ENCODE data around the gene FOSL2. TPM values are rescaled to one million over a fixed set of nuclear protein-coding genes. Genes with fewer than 3 reads are reported as not detected.

The FOSL2 gene
- total and polyA plus RNA-seq, 8 donors, result 10.0 to 39.1 (median 21.1) TPM

GRCh38 chr2:28405537-28405936 lies 12.9 kb downstream of the FOSL2 start:
- peaks cover 20 to 68% (median 22%) of the 10 kb centered on the region in 3 donors for H3K36me3 ChIP-seq
- TF ChIP-seq, protein P1, sequence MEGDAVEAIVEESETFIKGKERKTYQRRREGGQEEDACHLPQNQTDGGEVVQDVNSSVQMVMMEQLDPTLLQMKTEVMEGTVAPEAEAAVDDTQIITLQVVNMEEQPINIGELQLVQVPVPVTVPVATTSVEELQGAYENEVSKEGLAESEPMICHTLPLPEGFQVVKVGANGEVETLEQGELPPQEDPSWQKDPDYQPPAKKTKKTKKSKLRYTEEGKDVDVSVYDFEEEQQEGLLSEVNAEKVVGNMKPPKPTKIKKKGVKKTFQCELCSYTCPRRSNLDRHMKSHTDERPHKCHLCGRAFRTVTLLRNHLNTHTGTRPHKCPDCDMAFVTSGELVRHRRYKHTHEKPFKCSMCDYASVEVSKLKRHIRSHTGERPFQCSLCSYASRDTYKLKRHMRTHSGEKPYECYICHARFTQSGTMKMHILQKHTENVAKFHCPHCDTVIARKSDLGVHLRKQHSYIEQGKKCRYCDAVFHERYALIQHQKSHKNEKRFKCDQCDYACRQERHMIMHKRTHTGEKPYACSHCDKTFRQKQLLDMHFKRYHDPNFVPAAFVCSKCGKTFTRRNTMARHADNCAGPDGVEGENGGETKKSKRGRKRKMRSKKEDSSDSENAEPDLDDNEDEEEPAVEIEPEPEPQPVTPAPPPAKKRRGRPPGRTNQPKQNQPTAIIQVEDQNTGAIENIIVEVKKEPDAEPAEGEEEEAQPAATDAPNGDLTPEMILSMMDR (IDR thresholded peaks at IDR 0.05), result no peak
- no peak overlapping the region for H3K4me3 ChIP-seq
- intact Hi-C loops (cut with DNase I), result loop anchor here in 1 of 3 donors (10.0 kb wide), 1 partner anchor 691 kb away; no protein-coding TSS in a partner anchor
- no peaks in the 10 kb centered on the region for H3K9me3 ChIP-seq
- no peaks in the 10 kb centered on the region for H3K27me3 ChIP-seq
- FAIRE-seq (no peak), ATAC-seq (no peak), DNase-seq (no peak)
- H3K27ac ChIP-seq, result no peak overlapping the region
- peaks cover 0 to 3% (median 0%) of the 10 kb centered on the region in 3 donors for H3K4me1 ChIP-seq
- WGBS, 2 donors, result 91 to 93% methylated on average over 3 of the region's 3 CpGs

DNA sequence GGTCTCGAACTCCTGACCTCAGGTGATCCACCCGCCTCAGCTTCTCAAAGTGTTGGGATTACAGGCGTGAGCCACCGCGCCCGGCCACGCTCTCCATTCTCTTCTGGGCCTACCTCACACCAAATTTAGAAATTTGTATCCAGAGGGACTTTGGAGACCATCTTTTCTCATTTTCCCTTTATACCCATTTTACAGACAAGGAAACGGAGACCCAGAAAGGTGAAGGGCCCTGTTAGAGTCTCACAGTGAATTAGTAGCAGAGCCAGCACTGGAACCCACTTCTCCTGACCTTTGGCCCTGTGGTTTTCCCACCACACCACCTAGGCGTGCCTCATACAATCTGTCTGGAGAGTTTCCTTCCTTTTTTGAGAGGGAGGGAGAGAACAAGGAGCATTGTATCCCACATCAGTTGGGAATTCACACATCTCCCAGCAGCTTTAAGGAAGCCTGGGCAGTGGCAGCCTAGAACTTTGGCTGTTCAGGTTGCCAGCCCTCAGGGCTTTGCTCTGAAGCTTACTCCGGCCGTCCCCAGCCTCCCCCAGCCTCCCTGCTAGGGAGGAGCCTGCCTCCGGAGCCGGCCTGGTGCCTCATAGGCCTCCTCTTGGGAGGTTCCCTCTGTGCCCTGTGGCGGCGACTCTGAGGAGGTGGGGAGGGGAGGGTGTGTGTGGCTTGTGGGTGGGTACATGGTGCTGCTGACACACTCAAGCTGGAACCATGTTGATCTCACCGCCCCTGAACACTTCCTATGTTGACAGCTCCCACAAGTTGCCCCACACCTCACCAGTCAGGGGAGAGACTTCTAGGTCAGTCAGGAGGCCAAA lies 13.8 kb downstream of the FOSL2 start:
- Histone ChIP-seq H3K4me1 (peaks cover 0 to 2% (median 0%) of the 10 kb centered on the region in 3 donors), H3K4me3 (no peak overlapping the region), H3K36me3 (peaks cover 20 to 77% (median 22%) of the 10 kb centered on the region in 3 donors), H3K27ac (peak overlapping the region in 1 of 4 donors; percentile 36), H3K27me3 (no peaks in the 10 kb centered on the region), H3K9me3 (no peaks in the 10 kb centered on the region)
- TF ChIP-seq, protein P1 (IDR thresholded peaks at IDR 0.05), result no peak
- peak in 3 of 4 donors; percentile 22 to 54 (median 52) for ATAC-seq
- no peak for FAIRE-seq
- 87 to 91% methylated on average over 16 of the region's 16 CpGs for WGBS, 2 donors
- peak in 2 of 6 donors; percentile 12 to 34 for DNase-seq
- intact Hi-C loops (cut with DNase I), result loop anchor here in 1 of 3 donors (10.0 kb wide), 1 partner anchor 692 kb away; no protein-coding TSS in a partner anchor

DNA sequence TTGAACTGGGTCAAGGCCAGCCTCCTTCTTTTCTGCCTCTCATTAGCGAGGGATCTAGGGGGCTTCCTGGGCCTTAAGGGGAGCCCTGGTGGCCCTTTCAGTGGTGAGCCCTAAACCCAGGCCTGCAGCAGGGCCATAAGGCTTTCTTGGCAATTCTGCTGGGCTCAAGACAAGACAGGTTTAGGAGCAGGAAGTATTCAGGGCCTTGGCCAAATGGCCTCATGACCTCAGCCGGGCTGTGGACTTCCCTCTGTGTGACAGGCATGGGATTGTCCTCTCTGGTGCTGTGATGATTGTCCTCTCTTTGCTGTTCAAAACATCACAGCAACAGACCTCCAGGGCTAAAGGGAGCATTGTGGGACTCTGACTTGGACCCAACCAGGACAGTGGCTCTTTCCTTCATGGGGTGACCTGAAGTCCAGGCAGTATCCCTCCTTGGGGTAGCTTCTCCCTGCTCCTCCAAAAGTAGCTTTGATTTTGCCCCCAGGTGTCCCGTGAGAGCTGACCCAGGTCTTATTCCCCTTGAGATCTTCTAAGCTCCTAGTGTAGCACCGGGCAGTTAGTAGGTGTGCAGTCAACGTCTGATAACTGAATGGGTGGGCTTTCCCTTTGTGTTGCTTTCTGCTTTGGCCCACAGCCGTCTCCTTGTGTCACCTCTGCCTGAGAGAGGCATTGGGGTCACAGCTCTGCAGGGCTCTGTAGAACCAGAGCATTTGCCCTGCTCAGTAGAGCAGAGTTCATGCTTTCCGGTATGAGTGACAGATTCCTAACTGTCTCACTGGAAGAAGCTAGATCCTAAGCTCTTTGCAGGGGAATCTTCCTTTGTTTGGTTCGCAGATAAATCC lies 14.7 kb downstream of the FOSL2 start:
- peaks cover 20 to 86% (median 24%) of the 10 kb centered on the region in 3 donors for H3K36me3 ChIP-seq
- no peaks in the 10 kb centered on the region for H3K4me1 ChIP-seq
- no peaks in the 10 kb centered on the region for H3K9me3 ChIP-seq
- TF ChIP-seq, protein P1 (IDR thresholded peaks at IDR 0.05), result no peak
- ATAC-seq, result peak in 1 of 4 donors; percentile 28
- intact Hi-C loops (cut with DNase I), result loop anchor here in 1 of 3 donors (10.0 kb wide), 1 partner anchor 693 kb away; no protein-coding TSS in a partner anchor
- peak overlapping the region in 1 of 4 donors; percentile 36 for H3K27ac ChIP-seq
- peak in 1 of 6 donors; percentile 39 for DNase-seq
- H3K4me3 ChIP-seq, result no peak overlapping the region
- no peaks in the 10 kb centered on the region for H3K27me3 ChIP-seq
- FAIRE-seq, result no peak
- 88 to 90% methylated on average over 8 of the region's 8 CpGs for WGBS, 2 donors

DNA sequence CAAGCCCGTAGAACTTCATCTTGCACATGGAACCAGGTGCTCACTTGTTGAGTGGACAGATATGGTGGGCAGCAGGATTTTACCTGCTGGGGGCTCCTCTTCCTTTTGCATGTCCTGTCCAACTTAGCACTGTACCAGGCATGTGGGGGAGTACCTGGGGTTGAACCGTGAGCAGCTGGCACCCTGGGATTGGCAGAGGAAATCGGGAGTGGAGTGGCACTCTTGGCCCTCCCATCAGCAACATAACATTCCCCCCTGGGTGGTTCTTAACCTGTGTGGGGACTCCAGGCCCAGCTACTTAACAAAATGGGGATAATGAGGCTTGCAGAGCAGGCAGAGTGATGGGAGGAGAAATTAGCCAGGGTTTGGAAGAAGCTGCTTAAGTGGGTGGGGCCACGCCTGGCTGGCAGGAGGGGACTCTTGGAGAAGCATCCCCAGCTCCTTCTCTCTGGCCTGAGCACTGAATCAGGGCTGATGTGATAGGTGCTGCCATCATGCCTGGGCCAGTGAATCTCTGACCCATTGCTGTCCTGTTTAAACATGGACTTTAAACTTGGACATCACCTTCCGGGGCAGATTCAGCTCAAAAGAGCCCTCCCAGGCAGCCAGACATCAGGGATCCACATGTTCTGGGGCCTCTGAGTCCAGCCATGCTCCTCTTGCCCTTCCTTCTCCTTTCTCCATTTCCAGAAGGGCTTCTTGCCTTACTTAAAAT lies 15.5 kb downstream of the FOSL2 start:
- H3K4me1 ChIP-seq, result no peaks in the 10 kb centered on the region
- H3K9me3 ChIP-seq, result no peaks in the 10 kb centered on the region
- intact Hi-C loops (cut with DNase I), result loop anchor here in 1 of 3 donors (10.0 kb wide), 1 partner anchor 693 kb away; no protein-coding TSS in a partner anchor
- WGBS, 2 donors, result 83 to 88% methylated on average over 5 of the region's 5 CpGs
- ATAC-seq (no peak), FAIRE-seq (no peak), DNase-seq (peak in 1 of 6 donors; percentile 30)
- no peak overlapping the region for H3K27ac ChIP-seq
- TF ChIP-seq, protein P1 (IDR thresholded peaks at IDR 0.05), result no peak
- H3K36me3 ChIP-seq, result peaks cover 20 to 94% (median 32%) of the 10 kb centered on the region in 3 donors
- H3K4me3 ChIP-seq, result no peak overlapping the region
- no peaks in the 10 kb centered on the region for H3K27me3 ChIP-seq

All from pancreas (tissue), 10 donors.